Measurements from ENCODE around the gene VPS72. TPM values are rescaled to one million over a fixed set of nuclear protein-coding genes. Genes with fewer than 3 reads are reported as not detected.

The VPS72 gene
- total and polyA plus RNA-seq, 10 of the 15 experiments (the other 5 are each of a cell fraction or from before 2014, with no cell fraction given): 6.7 to 77.8 (median 58.1) TPM

GRCh38 chr1:151196292-151196800 is 6.3 kb upstream of the VPS72 start:
- ChIA-PET SMC1A (ENCODE audit: uncharacterized antibody, unreplicated experiment) (interaction anchor here (0.6 to 1.3 kb wide), 2 partner anchors 58 to 242 kb away, joined by 3 to 4 read pairs; partner anchors contain the start of gene PSMD4), RAD21 (ENCODE audit: unreplicated experiment) (interaction anchor here (0.7 to 1.9 kb wide), 3 partner anchors 55 to 1043 kb away, joined by 3 to 13 read pairs (median 3); no protein-coding TSS in a partner anchor), CTCF (interaction anchor here (0.6 to 6.3 kb wide), 5 partner anchors 8 to 144 kb away, joined by 3 to 70 read pairs (median 6); partner anchors contain the start of genes PSMD4 and TNFAIP8L2), POLR2A (interaction anchor here (0.6 kb wide), 1 partner anchor 155 kb away, joined by 3 read pairs; no protein-coding TSS in a partner anchor)
- H3K4me1 ChIP-seq (ENCODE audit: control insufficient read depth, insufficient read depth, low read length): no peaks in the 10 kb centered on the region
- no peaks in the 10 kb centered on the region for H3K27me3 ChIP-seq (replicated peaks in 1 of 2; ENCODE audit: control insufficient read depth in 2 of 2, insufficient read depth in 2 of 2, low read length in 1 of 2)
- intact Hi-C loops (cut with micrococcal nuclease; ENCODE audit: unreplicated experiment) (loop anchor here (1.0 to 5.0 kb wide), 4 partner anchors 55 to 202 kb away; partner anchors contain the start of genes PI4KB and PSMB4), in situ Hi-C loops (cut with MboI) (no loop called here)
- peak overlapping the region; percentile 4; the same call in 1 of the 2 replicates for H3K4me3 ChIP-seq
- H3K4me2 ChIP-seq (ENCODE audit: control insufficient read depth, insufficient read depth): peak overlapping the region; percentile 38; the same call in 1 of the 2 replicates
- peaks cover 27% of the 10 kb centered on the region for H3K79me2 ChIP-seq (ENCODE audit: control insufficient read depth, insufficient read depth, low read length)
- ATAC-seq (peak; percentile 57), FAIRE-seq (no peak), DNase-seq (ENCODE audit: low read depth, low spot score) (peak; percentile 53)
- H3K9ac ChIP-seq (ENCODE audit: control insufficient read depth, insufficient read depth, low read length): no peak overlapping the region; the same call in 1 of the 2 replicates
- 34% methylated on average over 12 of the region's 14 CpGs for WGBS (ENCODE audit: insufficient coverage, insufficient replicate concordance, low lambda C conversion rate, missing lambda C conversion rate)
- no peaks in the 10 kb centered on the region for H4K20me1 ChIP-seq (ENCODE audit: control insufficient read depth, insufficient read depth)
- peak overlapping the region; percentile 50 for H2AFZ ChIP-seq (ENCODE audit: control insufficient read depth, low read depth, low read length)
- no TSS peak for BruUV-seq (replicated peaks)
- no peaks in the 10 kb centered on the region for H3K9me3 ChIP-seq (replicated peaks; ENCODE audit: control insufficient read depth, insufficient read depth, low read length)
- H3K27ac ChIP-seq (ENCODE audit: control insufficient read depth, insufficient read depth): no peak overlapping the region
- H3K36me3 ChIP-seq (ENCODE audit: control insufficient read depth in 2 of 2, insufficient read depth in 2 of 2, low read length in 1 of 2): no peaks in the 10 kb centered on the region
- TF ChIP-seq CREM (IDR thresholded peaks at IDR 0.05; ENCODE audit: low read depth) (no peak), RCOR1 (conservative IDR thresholded peaks at IDR 0.05; ENCODE audit: low read depth, low read length) (no peak), FOXM1 (IDR thresholded peaks at IDR 0.05; ENCODE audit: low read depth, low read length) (0 out of 2 replicates have a peak, but pooled peaks have one; percentile 48), SMC3 (IDR thresholded peaks at IDR 0.05; ENCODE audit: borderline replicate concordance, low read length) (peak; percentile 64; the same call in 1 of the 2 replicates), MXI1 (IDR thresholded peaks at IDR 0.05; ENCODE audit: low read depth, low read length) (no peak), POLR2AphosphoS2 (IDR thresholded peaks at IDR 0.05; ENCODE audit: low read depth, low read length) (no peak), ZBTB33 (IDR thresholded peaks at IDR 0.05) (no peak), POLR2AphosphoS5 (IDR thresholded peaks at IDR 0.05; ENCODE audit: low read length) (no peak), TCF12 (IDR thresholded peaks at IDR 0.05; ENCODE audit: low read depth, low read length) (no peak), POLR2A (IDR thresholded peaks at IDR 0.05; ENCODE audit: low read depth, low read length) (no peak), BACH1 (IDR thresholded peaks at IDR 0.05; ENCODE audit: borderline replicate concordance) (no peak), NKRF (conservative IDR thresholded peaks at IDR 0.05) (no peak), RELA (IDR thresholded peaks at IDR 0.05; ENCODE audit: borderline replicate concordance, partially characterized antibody) (no peak), MEF2A (IDR thresholded peaks at IDR 0.05; ENCODE audit: insufficient read depth, low read depth, low read length) (no peak)
- TF ChIP-seq, protein P1, sequence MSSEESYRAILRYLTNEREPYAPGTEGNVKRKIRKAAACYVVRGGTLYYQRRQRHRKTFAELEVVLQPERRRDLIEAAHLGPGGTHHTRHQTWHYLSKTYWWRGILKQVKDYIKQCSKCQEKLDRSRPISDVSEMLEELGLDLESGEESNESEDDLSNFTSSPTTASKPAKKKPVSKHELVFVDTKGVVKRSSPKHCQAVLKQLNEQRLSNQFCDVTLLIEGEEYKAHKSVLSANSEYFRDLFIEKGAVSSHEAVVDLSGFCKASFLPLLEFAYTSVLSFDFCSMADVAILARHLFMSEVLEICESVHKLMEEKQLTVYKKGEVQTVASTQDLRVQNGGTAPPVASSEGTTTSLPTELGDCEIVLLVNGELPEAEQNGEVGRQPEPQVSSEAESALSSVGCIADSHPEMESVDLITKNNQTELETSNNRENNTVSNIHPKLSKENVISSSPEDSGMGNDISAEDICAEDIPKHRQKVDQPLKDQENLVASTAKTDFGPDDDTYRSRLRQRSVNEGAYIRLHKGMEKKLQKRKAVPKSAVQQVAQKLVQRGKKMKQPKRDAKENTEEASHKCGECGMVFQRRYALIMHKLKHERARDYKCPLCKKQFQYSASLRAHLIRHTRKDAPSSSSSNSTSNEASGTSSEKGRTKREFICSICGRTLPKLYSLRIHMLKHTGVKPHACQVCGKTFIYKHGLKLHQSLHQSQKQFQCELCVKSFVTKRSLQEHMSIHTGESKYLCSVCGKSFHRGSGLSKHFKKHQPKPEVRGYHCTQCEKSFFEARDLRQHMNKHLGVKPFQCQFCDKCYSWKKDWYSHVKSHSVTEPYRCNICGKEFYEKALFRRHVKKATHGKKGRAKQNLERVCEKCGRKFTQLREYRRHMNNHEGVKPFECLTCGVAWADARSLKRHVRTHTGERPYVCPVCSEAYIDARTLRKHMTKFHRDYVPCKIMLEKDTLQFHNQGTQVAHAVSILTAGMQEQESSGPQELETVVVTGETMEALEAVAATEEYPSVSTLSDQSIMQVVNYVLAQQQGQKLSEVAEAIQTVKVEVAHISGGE (CRISPR knock-in tag; IDR thresholded peaks at IDR 0.05): no peak
- TF ChIP-seq, protein P2, sequence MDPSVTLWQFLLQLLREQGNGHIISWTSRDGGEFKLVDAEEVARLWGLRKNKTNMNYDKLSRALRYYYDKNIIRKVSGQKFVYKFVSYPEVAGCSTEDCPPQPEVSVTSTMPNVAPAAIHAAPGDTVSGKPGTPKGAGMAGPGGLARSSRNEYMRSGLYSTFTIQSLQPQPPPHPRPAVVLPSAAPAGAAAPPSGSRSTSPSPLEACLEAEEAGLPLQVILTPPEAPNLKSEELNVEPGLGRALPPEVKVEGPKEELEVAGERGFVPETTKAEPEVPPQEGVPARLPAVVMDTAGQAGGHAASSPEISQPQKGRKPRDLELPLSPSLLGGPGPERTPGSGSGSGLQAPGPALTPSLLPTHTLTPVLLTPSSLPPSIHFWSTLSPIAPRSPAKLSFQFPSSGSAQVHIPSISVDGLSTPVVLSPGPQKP (IDR thresholded peaks at IDR 0.05; ENCODE audit: low read depth, low read length): no peak
